GM18873 (cell line): Measurements from ENCODE around the gene EGLN3.
"Not testable (repeated sequence)": the region's sequence is repeated elsewhere in the genome, so short reads cannot be mapped to it uniquely, and the experiment has no call there.

Experiments used
- ATAC-seq: cut with Tn5 transposase; IDR thresholded peaks from one replicate; pipeline ENCODE4 v1.9.1; 2021; ENCODE audit warnings: mild to moderate bottlenecking, moderate library complexity, moderate number of reproducible peaks; ENCODE audit not compliant: unreplicated experiment, low FRiP score

Gene EGLN3

DNA sequence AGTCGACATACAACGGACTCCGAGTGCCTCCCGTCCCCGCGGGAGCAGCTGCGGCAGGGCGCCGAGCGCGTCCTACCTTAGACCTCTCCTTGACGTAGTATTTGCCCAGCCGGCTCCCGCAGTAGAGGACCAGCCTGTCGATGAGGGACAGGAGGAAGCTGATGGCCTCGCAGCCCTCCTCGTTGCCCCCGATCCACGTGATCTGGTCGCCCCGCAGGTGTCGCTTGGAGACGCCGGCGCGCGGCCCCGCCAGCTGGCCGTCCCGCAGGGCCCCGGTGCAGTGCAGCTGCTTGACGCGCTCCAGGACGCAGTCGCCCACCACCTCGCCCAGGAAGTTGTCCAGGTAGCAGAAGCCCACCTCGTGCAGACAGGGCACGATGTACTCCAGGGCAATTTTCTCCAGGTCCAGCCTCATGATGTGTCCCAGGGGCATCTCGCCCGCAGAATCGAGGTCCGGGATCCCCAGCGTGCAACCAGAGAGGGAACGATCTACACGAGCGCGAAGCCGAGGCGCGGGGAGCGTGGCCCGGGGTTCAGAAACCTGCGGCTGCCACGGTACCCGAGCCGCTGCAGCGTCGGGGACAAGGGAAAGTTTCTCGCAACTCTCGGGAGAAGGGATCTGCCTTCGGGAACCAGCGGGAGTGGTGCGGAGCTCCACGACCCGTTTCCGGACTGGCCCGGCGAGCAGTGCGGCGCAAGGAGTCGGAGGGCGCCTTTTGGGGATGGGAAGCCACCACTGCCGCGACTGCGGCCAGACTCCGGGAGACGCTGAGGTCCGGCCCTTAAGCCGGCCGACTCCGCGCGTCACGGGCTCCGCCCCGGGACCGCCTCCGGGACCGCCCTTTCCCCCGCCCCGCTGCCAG lies at the start of gene EGLN3:
TSS of gene EGLN3 (minus strand) at position 755 of the 863 bp plus-strand sequence. CDS start at position 433, 322 bp downstream.
- ATAC-seq, result peak; percentile 47

DNA sequence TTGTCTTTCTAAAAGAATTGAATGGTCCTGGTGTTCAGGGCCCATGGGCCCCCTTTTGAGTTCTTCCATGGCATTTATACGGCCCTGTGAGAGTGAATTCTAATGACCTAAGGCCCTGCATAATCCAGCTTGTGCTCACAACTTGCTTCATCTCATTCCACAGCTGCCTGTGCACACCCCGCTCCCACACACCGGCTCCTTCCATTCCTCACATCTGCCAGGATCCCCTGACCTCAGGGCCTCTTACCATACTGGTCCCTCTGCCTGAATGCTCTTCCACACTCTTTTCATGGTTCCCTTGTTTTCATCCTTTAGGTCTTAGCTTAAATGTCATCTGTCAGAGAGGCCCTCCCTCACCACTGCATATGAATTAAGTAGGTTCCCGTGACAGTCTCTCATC lies 49.5 kb upstream of the EGLN3 start:
- ATAC-seq, result no peak

DNA sequence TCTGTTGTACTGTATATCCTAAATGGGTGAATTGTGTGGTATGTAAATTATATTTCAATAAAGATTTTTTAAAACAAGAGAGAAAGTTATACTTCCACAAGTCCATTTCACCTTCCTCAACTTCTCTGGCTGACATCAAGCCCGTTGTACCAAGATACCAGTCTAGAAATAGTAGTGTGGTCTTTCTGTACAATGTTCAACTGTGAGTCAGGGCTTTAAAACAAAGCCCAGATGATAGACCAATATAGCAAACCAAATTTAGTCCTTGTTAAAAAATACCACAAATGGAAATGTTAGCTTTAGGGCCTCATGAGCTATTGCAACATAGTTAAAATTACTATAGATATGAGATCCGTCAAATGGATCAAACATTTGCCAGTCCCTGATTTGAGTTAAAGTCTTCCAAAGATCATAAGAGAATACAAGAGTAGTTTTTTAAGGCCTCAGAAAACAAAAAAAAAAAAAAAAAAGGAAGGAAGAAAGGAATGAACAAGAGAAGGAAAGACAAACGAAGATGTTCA lies 49.0 kb upstream of the EGLN3 start:
- no peak for ATAC-seq

DNA sequence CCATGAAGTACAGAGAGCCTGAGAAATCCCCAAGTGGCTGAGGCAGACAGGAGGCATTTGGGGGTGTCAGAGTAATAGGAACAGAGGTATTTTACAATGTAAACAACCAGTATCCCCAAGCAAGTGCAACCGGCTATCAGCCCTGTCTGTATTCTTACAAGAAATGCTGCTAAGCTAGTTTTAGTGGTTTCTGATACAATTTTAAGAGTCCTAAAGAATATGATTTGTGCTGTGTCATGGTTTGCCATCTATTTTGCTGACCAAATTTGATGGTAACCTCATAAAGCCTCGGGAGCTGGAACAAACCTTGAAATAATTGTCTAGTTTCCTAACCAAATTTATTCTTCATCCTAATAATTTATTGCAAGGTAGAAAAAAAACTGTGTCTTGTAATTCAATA lies 46.7 kb upstream of the EGLN3 start:
- no peak for ATAC-seq

DNA sequence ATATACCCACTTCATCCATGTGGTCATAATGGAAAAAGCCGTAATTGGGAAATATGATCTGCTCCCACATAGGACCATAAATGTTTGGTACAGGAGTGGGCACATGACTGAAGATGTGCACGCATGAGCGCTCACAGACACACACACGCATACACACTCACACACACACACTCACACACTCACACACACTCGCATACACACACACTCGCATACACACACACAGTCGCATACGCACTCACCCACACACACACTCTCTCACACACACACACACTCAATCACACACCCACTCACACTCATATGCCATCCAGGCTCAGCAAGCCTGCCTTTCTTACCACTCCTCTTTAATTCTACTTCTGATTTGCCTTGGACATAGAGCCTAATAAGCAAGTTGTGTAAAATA lies 45.6 kb upstream of the EGLN3 start:
- no peak for ATAC-seq

DNA sequence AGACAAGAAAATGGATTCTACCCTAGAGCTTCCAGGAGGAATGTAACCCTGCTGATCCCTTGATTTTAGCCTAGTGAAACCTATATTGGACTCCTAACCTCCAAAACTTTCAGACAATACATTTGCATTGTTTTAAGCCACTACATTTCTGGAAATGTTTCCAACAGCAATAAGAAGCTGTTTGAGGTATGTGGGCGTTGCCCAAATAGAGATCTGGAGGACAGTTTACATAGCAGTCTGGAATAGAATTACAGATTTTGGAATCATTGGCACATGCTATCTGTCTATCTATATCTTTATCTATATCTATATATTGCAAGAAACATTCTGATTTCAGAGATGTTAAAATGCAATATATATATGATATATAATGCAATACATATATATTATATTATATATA lies 42.4 kb upstream of the EGLN3 start:
- no peak for ATAC-seq

DNA sequence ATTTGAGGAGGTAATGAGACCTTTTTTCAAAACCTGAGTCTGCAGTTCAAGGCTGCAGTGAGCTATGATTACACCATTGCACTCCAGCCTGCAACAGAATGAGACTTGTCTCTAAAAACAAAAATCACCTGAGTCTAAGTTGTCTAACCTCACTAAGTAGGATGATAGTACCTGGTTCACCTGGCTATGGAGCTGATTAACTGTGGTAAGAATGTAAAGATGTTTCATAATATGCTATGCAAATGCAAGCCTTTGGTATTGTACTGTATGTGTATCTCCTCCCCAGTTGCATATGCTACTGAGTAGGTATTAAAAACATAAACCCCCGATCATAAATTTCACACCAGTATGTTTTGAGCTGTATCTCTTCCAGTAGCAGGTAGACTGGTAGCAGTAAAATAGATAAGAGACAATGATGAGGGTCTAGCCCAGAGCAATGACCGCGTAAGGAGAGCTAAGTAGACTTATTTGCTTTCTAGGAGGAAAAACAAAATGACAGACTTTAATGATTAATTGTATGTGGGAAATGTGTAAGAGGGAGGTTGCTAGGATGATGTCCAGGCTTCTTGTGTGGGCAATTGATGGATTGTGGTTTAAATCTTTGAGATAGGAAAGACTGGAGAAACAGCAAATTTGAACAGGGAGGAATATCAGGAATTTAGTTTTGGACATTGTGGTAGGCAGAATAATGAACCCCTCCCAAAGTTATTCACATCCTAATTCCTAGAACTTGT lies 41.6 kb upstream of the EGLN3 start:
- no peak for ATAC-seq

DNA sequence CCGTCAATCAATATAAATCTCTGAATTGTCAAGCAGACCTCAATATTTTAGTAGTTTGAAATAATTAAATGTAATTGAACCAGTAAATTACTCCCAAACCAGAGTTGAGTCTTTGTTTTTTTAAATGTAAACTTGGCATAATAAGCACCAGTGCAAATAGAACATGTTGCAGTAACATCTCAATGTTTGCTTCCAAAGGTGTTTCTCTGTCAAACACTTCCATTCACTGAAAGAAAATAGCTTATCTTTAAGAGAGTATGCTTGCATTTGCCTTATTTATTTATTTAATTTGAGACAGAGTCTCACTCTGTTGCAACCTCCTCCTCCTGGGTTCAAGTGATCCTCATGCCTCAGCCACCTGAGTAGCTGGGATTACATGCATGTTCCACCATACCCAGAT lies 39.9 kb upstream of the EGLN3 start:
- ATAC-seq, result no peak

DNA sequence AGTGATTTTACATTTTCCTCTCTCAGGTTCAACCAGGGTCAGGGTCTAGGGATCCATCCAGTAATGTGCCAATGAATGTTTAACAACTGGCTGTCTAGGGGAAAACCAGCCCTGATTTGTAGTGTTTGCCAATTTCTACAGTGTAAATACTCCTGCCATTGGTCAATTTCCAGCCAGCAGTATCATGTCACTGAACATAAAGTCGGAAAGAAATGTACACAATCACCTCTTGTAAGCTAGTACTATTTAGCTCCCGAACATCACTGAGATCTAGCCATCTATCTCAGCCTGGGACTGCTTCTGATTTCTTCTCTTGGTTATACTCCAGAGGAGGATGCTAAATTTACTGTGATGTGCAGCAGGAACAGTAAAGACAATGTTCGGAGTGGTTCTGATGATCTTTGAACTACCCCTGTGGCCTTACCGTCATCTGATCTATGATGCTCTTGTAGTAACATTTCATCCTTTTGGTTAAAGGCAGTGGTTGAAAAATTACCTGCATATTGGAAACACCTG lies 36.7 kb upstream of the EGLN3 start:
- ATAC-seq, result no peak

DNA sequence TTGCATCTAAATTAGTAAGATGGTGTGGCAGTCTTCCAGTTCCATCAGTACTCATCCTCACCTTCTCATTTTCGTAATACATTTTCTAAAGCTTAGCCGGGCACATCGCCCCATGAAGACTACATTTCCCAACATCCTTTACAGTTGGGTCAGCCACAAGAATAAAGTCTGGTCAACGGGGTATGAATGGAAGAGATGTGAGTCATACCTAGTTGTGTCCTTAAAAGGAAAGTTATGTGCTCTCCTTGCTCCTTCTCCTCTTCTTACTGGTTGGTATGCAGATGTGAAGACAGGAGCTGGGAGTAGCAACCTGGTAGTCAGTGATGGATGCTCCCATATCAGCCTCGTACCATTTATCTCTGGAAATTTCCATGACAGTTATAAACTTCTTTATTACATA lies 35.9 kb upstream of the EGLN3 start:
- ATAC-seq, result no peak

DNA sequence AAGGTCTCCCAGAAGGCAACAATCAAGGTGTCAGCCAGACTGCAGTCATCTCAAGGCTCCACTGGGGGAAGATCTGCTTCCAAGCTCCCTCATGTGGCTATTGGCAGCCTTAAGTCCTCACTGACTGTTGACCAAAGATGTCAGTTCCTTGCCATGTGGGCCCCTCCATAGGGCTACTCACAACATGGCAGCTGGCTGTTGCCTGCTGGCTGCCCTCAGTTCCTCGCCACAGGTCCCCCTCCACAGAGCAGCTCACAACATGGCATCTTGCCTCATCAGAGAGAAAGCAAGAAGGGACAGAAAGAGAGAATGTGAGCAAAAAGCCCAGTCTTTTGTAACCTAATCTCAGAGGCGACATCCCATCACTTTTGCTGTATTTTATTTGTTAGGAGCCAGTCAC lies 34.4 kb upstream of the EGLN3 start:
- ATAC-seq, result no peak

DNA sequence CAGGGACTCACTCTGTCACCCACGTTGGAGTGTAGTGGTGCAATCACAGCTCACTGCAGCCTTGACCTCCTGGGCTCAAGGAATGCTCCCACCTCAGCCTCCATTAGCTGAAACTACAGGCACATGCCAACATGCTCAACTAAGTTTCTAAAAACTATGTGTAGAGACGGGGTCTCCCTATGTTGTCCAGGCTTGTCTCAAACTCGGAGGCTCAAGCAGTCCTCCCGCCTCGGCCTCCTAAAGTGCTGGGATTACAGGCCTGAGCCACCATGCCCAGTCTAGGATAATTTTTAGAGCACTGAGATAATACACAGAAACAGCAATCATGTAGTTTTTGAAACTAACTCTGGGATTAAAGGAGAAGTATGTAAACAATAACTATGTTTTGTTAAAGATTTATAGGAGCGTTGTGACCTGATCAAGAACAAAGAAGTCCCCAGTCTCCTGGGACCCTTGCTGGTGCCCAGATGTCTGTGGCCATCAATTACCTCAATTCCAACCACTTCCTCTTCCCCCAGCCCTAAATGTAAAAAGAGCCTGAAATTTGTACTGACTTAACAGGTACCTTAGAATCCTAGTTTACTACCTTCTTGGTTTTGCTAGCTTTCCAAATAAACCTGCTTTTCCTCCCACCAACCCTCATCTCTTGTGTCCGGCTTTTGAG lies 28.9 kb upstream of the EGLN3 start:
- ATAC-seq, result peak; percentile 81

DNA sequence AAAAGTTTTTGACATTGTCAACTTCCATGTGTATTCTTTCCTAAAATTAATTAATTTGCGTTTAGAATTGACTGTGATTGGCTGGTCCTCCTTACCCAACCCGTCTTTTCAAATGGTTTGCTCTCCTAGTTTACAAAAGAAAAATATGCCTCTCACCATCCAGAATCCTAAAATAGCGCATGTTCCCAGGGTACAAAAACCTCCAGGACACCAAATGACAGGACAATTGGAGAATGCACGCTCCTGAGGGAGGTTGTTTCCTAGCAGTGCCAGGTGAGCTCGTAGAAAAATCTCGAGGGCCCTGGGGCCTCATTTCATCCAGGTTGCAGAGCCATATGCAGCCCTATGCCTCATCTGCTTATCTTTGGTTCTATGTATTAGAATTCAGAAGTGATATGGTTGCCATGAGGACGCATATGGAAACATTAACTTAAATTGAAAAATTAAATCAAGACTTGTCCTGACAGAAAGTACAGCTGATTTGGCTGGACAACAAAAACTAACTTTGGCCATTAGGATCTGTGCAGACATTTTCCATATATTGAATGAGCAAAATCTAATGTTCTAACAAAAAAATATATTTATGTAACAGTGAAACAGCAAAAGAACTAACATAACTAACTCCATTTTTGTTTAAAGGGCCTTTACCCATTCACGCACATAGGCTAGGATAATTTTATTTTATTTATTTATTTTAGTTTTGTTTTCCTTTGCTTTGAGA lies 28.2 kb upstream of the EGLN3 start:
- no peak for ATAC-seq

DNA sequence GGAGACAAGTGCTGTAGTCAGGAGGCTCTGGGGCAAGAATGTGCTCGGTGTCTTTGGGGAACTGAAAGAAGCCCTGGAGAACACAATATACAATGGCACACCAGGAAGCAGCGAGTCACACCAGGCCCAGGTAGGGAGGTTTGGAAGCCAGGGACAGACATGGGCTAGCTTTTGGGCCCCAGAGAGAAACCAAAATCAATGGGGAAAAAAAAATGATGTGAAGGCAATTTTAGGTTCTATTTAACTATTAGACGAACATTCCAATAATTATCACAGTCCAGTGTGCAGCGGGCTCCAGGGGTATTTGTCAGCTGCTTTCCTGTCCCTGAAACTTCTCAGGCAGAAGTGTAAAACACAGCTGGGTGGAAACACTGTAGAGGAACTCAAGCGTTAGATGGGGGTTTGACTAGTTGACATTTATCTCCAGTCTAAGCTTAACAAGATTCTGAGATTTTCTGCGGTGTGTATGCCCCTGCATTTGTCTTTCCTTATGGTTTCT lies 21.8 kb upstream of the EGLN3 start:
- ATAC-seq, result peak; percentile 64

DNA sequence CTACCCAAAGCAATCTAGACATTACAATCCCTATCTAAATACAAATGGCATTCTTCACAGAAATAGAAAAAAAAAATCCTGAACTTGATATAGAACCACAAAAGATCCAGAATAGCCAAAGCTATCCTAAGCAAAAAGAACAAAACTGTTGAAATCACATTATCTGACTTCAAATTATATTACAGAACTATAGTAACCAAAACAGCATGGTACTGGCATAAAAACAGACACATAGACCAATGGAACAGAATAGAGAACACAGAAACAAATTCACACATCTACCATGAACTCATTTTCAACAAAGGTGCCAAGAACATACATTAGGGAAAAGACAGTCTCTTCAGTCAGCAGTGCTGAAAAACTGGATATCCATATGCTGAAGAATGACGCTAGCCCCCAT lies 19.0 kb upstream of the EGLN3 start:
- not testable (repeated sequence) for ATAC-seq

DNA sequence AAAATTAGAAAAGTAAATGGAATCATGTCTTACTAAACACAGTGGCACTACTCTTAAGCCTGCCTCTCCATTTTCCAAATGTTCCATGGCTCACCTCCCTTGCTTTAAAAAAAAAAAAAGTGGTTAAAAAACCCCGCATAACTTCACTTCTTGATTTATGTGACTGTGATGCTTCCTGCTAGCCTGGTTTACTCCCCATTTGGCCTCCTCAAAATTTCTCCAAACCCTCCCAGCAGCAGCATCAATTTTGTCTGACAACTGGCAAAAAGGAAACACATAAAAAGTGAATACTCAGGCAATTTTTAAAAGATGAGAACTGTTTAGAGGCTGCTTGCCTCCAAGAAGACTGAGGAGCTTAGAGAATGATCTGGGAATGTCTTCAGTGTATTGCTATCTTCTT lies 17.8 kb upstream of the EGLN3 start:
- ATAC-seq, result no peak

DNA sequence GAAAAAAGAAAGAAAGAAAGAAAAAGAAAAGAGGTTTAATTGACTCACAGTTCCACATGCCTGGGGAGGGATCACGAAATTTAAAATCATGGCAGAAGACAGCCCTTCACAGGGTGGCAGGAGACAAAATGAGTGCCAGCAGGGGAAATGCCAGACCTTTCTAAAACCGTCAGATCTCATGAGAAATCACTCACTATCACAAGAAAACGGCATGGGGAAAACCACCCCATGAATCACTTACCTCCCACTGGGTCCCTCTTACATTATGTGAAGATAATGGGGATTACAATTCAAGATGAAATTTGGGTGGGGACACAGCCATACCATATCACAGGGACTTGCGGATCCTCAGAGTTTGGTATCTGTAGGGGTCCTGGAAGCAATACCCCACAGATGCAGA lies 16.3 kb upstream of the EGLN3 start:
- ATAC-seq, result no peak

DNA sequence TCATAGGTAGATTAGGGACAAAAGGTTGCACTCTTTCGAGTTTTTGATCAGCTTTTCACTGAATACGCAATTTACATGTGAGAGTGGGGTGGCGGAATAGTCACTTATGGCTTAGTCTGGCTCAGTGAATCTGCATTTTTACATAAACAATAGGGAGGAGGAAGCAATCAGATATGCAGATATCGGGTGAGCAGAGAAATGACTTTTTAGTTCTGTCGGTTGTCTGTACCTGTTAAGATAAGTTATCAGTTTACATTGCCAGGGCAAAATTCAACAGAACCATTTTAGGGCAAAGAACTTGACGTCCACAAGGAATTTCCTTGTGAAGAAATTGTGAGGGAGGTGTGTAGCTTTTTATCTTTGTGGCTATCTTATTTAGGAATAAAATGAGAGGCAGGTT lies 15.4 kb upstream of the EGLN3 start:
- no peak for ATAC-seq

DNA sequence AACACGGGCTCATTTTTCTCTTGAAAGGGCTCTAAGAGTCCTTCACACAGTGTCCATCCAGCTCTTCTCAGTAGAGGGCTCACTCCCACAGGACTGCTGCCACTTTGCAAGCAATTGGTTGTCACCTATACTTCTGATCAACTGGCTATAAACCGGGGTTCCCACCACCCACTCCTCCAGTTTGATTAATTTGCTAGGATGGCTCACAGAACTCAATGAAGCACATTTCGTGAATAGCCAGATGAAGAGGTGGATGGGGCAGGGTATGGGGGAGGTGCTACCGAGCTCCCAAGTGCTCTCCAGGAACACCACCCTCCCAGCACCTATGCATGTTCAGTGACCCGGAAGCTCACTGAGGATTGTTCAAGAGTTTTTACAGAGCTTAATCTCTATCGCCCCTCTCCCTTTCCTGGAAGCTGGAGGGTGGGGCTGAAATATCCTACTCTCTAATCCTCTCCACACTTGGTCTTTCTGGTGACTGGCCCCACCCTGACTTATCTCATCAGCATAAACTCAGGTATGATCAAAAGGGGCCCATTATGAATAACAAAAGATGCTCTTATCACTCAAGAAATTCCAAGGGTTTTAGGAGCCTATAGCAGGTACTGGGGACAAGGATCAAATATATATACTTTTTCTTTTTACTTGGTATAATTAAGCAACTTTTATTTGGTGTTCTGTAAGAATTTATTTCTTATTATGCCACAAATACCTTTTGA lies 13.9 kb upstream of the EGLN3 start:
- no peak for ATAC-seq
